Peyer's patch (tissue), 4 donors: ENCODE data around the gene OVCH2.

Source experiments
- CTCF ChIP-seq, 6 experiments: fragments of 450-650 bp in 4 of 6; fragments of 200-600 bp in 2 of 6; sonication (generic) in 1 of 6; IDR thresholded peaks; one replicate each; pipeline ENCODE4 v1.5.1; 2017 to 2019; ENCODE audit warnings: antibody characterized with exemption in 6 of 6, mild to moderate bottlenecking in 3 of 6, moderate library complexity in 1 of 6
- POLR2A ChIP-seq, 2 donors: fragments of 450-650 bp; IDR thresholded peaks; one replicate each; pipeline ENCODE4 v1.5.1; 2017; ENCODE audit warnings: antibody characterized with exemption in 2 of 2, mild to moderate bottlenecking in 2 of 2, moderate library complexity in 2 of 2

DNA sequence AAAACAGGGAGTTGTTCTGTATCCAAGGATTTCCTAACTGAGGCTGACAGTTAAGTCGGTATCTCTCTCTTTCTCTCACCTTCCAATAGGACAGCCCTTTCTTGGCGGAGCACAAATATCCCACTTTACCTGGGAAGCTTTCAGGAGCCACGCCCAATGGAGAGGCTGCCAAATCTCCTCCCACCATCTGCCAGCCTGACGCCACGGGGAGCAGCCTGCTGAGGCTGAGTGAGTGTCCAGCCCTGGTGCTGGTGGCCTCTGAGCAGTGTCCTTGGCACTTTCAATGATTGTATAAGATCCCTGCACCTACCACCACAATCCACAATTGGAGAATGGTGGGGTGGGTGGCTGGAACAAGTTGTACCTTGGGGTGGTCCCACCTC is 66.6 kb downstream of the OVCH2 start:
- TF ChIP-seq CTCF (IDR thresholded peaks at IDR 0.05) = no peak
- no peak for TF ChIP-seq POLR2A (IDR thresholded peaks at IDR 0.05)
